K562 (cell line): ENCODE results near the gene COL11A2.

Source experiments
- RBM22 ChIP-seq: fragments of 200-400 bp; formaldehyde crosslinking; IDR thresholded peaks from 2 replicates; pipeline ENCODE4 v1.6.1; 2018; ENCODE audit warnings: low read length, low read depth; ENCODE audit not compliant: poor library complexity, severe bottlenecking
- TF ChIP-seq, protein P1 (sequence below), 2 experiments: fragments of 450-650 bp; formaldehyde crosslinking in 1 of 2; IDR thresholded peaks; 2 replicates each; pipeline versions ENCODE4 v1.4.0 to v1.6.1; 2014 to 2020; ENCODE audit warnings: mild to moderate bottlenecking in 2 of 2, borderline replicate concordance in 1 of 2, low read depth in 1 of 2
- TF ChIP-seq, protein P2 (sequence below): sonication (generic); formaldehyde crosslinking; IDR thresholded peaks from 2 replicates; pipeline ENCODE4 v1.8.1; 2023; ENCODE audit warnings: mild to moderate bottlenecking, missing genetic modification reagents
- TF ChIP-seq, protein P3 (sequence below): IDR thresholded peaks from 3 replicates; pipeline ENCODE4 v1.6.1; 2011; ENCODE audit warnings: borderline replicate concordance, mild to moderate bottlenecking; ENCODE audit not compliant: insufficient read length, insufficient read depth
- TF ChIP-seq, protein P4 (sequence below): fragments of 450-650 bp; IDR thresholded peaks from 2 replicates; pipeline ENCODE4 v1.6.1; 2014; ENCODE audit warnings: low read depth, mild to moderate bottlenecking, moderate library complexity, borderline replicate concordance

DNA sequence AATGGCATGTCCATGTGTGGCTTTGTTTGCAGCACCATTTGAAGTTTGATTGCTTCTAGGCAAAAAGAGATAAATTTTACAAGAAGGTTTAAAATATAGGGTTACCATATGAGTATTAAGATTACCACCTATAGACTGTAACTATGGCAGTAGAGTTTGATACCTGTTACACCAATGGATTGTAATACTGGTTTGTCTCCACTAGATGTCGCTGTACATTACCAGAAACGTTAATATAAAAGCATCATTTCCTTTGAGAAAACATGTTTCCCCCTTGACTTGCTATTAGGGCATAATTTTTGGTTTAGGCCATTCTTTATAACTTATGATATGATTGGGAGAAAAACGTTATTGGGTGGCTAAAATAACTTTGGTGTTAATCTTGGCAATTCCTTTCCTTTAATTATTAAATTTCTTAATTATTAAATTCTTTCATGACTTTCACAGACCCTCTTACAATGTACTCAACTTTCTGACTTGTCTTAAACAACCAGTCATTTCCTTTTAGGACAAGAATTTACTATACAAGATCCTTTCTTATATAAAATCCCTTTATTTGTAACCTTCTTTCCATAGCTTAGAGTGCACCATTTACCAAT lies 73.6 kb downstream of the COL11A2 start:
- no peak for TF ChIP-seq RBM22
- TF ChIP-seq, protein P1, sequence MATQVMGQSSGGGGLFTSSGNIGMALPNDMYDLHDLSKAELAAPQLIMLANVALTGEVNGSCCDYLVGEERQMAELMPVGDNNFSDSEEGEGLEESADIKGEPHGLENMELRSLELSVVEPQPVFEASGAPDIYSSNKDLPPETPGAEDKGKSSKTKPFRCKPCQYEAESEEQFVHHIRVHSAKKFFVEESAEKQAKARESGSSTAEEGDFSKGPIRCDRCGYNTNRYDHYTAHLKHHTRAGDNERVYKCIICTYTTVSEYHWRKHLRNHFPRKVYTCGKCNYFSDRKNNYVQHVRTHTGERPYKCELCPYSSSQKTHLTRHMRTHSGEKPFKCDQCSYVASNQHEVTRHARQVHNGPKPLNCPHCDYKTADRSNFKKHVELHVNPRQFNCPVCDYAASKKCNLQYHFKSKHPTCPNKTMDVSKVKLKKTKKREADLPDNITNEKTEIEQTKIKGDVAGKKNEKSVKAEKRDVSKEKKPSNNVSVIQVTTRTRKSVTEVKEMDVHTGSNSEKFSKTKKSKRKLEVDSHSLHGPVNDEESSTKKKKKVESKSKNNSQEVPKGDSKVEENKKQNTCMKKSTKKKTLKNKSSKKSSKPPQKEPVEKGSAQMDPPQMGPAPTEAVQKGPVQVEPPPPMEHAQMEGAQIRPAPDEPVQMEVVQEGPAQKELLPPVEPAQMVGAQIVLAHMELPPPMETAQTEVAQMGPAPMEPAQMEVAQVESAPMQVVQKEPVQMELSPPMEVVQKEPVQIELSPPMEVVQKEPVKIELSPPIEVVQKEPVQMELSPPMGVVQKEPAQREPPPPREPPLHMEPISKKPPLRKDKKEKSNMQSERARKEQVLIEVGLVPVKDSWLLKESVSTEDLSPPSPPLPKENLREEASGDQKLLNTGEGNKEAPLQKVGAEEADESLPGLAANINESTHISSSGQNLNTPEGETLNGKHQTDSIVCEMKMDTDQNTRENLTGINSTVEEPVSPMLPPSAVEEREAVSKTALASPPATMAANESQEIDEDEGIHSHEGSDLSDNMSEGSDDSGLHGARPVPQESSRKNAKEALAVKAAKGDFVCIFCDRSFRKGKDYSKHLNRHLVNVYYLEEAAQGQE (IDR thresholded peaks at IDR 0.05; ENCODE audit: borderline replicate concordance): peak; percentile 60; the same call in 1 of the 2 replicates
- TF ChIP-seq, protein P1 (CRISPR knock-in tag; IDR thresholded peaks at IDR 0.05; ENCODE audit: low read depth): no peak
- TF ChIP-seq, protein P2, sequence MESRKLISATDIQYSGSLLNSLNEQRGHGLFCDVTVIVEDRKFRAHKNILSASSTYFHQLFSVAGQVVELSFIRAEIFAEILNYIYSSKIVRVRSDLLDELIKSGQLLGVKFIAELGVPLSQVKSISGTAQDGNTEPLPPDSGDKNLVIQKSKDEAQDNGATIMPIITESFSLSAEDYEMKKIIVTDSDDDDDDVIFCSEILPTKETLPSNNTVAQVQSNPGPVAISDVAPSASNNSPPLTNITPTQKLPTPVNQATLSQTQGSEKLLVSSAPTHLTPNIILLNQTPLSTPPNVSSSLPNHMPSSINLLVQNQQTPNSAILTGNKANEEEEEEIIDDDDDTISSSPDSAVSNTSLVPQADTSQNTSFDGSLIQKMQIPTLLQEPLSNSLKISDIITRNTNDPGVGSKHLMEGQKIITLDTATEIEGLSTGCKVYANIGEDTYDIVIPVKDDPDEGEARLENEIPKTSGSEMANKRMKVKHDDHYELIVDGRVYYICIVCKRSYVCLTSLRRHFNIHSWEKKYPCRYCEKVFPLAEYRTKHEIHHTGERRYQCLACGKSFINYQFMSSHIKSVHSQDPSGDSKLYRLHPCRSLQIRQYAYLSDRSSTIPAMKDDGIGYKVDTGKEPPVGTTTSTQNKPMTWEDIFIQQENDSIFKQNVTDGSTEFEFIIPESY (CRISPR knock-in tag): no peak
- TF ChIP-seq, protein P3, sequence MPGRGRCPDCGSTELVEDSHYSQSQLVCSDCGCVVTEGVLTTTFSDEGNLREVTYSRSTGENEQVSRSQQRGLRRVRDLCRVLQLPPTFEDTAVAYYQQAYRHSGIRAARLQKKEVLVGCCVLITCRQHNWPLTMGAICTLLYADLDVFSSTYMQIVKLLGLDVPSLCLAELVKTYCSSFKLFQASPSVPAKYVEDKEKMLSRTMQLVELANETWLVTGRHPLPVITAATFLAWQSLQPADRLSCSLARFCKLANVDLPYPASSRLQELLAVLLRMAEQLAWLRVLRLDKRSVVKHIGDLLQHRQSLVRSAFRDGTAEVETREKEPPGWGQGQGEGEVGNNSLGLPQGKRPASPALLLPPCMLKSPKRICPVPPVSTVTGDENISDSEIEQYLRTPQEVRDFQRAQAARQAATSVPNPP: no peak
- TF ChIP-seq, protein P4, sequence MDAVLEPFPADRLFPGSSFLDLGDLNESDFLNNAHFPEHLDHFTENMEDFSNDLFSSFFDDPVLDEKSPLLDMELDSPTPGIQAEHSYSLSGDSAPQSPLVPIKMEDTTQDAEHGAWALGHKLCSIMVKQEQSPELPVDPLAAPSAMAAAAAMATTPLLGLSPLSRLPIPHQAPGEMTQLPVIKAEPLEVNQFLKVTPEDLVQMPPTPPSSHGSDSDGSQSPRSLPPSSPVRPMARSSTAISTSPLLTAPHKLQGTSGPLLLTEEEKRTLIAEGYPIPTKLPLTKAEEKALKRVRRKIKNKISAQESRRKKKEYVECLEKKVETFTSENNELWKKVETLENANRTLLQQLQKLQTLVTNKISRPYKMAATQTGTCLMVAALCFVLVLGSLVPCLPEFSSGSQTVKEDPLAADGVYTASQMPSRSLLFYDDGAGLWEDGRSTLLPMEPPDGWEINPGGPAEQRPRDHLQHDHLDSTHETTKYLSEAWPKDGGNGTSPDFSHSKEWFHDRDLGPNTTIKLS: no peak
